DOHH2 (cell line): ENCODE data around the gene NBEAL2.

ENCODE experiments used
- CTCF ChIP-seq: fragments of 200-600 bp; sonication (generic); IDR thresholded peaks from one replicate; pipeline ENCODE4 v1.5.1; 2014; ENCODE audit warnings: antibody characterized with exemption, mild to moderate bottlenecking, low read depth, low read length; ENCODE audit not compliant: poor library complexity, severe bottlenecking
- EZH2phosphoT487 ChIP-seq: fragments of 200-600 bp; sonication (generic); IDR thresholded peaks from 2 replicates; pipeline ENCODE4 v1.6.1; 2017; ENCODE audit warnings: borderline replicate concordance, mild to moderate bottlenecking, antibody characterized with exemption, low read length, moderate library complexity, mixed read lengths

- TF ChIP-seq CTCF = no peak
- no peak for TF ChIP-seq EZH2phosphoT487
These were observed 22.2 kb upstream of the NBEAL2 start for GRCh38 chr3:46957092-46957820.
